Measurements from ENCODE around the gene NDUFB8. TPM values are rescaled to one million over a fixed set of nuclear protein-coding genes. Genes with fewer than 3 reads are reported as not detected.

NDUFB8 gene
- total and polyA plus RNA-seq, 2 experiments from 2014 or later = 296 to 748 TPM

DNA sequence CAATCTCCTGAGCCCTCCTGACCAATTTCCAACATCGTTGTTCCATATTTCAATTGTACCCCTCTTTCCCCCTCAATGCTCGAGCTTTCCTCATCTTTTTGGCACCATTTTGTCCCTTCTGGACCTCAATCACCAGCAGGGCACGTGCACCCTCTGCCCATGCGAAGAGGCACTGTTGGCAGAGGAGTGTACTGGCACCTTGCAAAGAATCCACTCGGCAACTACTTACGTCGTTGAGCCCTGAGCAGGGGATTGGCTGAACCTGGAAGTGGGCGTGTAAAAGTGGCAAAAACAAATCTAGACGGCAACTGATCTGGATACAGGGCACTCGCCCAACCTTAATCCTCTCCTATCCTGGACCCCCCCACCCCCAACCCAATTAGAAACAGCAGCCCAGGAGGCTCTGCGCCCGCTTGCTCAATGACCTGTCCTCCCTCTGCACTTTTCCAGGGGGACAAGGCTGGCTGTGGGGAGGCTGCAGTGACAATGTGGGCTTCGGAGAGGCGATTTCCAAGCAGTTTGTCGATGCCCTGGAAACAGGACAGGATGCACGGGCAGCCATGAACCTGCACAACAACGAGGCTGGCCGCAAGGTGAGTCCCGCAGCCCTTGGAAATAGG is 48.1 kb downstream of the NDUFB8 start:
- DNase-seq (ENCODE audit: low read depth in 1 of 2, low spot score in 1 of 2) = peak; percentile 83 to 87
- H3K27ac ChIP-seq = no peak overlapping the region
- H3K36me3 ChIP-seq = peaks cover 4% of the 10 kb centered on the region
- TF ChIP-seq, protein P1, sequence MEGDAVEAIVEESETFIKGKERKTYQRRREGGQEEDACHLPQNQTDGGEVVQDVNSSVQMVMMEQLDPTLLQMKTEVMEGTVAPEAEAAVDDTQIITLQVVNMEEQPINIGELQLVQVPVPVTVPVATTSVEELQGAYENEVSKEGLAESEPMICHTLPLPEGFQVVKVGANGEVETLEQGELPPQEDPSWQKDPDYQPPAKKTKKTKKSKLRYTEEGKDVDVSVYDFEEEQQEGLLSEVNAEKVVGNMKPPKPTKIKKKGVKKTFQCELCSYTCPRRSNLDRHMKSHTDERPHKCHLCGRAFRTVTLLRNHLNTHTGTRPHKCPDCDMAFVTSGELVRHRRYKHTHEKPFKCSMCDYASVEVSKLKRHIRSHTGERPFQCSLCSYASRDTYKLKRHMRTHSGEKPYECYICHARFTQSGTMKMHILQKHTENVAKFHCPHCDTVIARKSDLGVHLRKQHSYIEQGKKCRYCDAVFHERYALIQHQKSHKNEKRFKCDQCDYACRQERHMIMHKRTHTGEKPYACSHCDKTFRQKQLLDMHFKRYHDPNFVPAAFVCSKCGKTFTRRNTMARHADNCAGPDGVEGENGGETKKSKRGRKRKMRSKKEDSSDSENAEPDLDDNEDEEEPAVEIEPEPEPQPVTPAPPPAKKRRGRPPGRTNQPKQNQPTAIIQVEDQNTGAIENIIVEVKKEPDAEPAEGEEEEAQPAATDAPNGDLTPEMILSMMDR (IDR thresholded peaks at IDR 0.05; ENCODE audit: low read depth, low read length) = no peak
- H3K4me3 ChIP-seq = peak overlapping the region; percentile 34
- H3K9me3 ChIP-seq (ENCODE audit: low read depth) = no peaks in the 10 kb centered on the region
- peaks cover 91% of the 10 kb centered on the region for H3K27me3 ChIP-seq
- peaks cover 3% of the 10 kb centered on the region for H3K4me1 ChIP-seq (ENCODE audit: low read depth)

DNA sequence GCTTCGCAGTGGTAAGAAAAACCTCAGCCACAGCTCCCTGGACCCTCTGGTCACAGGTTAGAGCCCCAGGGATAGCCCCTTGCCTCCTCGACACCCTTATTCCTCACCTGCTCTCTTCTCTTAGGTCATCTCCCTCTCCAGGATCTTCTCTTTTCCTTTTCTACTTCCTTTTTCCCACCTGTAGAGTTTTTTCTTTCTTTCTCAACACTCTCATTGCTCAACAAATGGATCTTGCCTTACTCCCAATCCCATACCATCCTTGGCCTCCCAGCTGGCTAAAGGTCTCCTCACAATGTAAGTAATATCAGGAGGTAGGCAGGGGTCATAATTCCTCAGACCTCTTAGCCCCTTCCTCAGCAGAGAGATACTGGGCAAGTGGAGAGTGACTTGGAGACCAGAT is 49.7 kb downstream of the NDUFB8 start:
- Histone ChIP-seq H3K4me3 (no peak overlapping the region), H3K27me3 (peaks cover 78% of the 10 kb centered on the region)

DNA sequence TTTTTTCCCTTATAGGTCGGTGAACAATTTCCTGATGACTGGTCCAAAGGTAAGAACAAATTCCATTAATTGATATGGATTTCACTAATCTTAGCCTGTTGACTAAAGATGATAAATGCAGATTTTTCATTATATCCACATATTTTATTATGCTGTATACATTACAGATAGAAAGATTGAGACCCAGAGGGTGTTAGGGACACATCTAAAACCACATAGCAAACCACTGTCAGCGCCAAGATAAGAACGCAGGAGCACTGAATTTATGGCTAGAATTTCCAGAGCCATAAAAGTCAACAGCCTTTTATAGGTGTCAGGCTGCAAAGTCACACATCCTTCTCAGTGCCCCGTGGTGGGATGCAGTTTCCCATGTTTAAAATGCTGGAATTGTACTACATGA is 50.6 kb downstream of the NDUFB8 start:
- H3K4me3 ChIP-seq = no peak overlapping the region
- H3K27ac ChIP-seq = no peak overlapping the region
- no peak for DNase-seq (ENCODE audit: low read depth in 1 of 2, low spot score in 1 of 2)
- peaks cover 3% of the 10 kb centered on the region for H3K4me1 ChIP-seq (ENCODE audit: low read depth)
- TF ChIP-seq, protein P1 (IDR thresholded peaks at IDR 0.05; ENCODE audit: low read depth, low read length) = no peak
- H3K36me3 ChIP-seq = no peaks in the 10 kb centered on the region
- no peaks in the 10 kb centered on the region for H3K9me3 ChIP-seq (ENCODE audit: low read depth)
- H3K27me3 ChIP-seq = peaks cover 69% of the 10 kb centered on the region

More for the DNA sequence above, 49.7 kb downstream of the NDUFB8 start:
- Histone ChIP-seq H3K9me3 (ENCODE audit: low read depth) (no peaks in the 10 kb centered on the region), H3K4me1 (ENCODE audit: low read depth) (peaks cover 3% of the 10 kb centered on the region), H3K27ac (no peak overlapping the region), H3K36me3 (peaks cover 3% of the 10 kb centered on the region)
- TF ChIP-seq, protein P1 (IDR thresholded peaks at IDR 0.05; ENCODE audit: low read depth, low read length) = no peak
- DNase-seq (ENCODE audit: low read depth in 1 of 2, low spot score in 1 of 2) = no peak

DNA sequence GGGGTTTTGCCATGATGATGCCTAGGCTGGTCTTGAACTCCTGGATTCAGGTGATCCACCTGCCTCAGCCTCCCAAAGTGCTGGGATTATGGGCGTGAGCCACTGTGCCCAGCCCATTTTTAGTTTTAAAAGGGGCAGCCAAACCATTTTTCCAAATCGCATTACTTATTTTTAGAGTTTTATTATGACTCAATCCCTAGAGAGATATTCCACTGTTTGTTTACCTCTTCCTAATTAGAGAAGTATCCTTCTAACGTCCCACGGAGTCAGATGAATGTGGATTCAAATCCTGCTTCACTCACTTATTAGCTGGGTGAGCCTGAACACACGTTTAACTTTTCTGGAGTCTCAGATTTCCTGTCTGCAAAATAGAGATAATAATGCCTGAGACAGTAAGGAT is 51.7 kb downstream of the NDUFB8 start:
- Histone ChIP-seq H3K9me3 (ENCODE audit: low read depth) (no peaks in the 10 kb centered on the region), H3K4me1 (ENCODE audit: low read depth) (peaks cover 3% of the 10 kb centered on the region), H3K36me3 (no peaks in the 10 kb centered on the region), H3K27me3 (peaks cover 68% of the 10 kb centered on the region), H3K4me3 (no peak overlapping the region), H3K27ac (no peak overlapping the region)
- DNase-seq (ENCODE audit: low read depth in 1 of 2, low spot score in 1 of 2) = no peak
- TF ChIP-seq, protein P1 (IDR thresholded peaks at IDR 0.05; ENCODE audit: low read depth, low read length) = no peak

Other genes starting within 250 kb of the NDUFB8 start
- 14.7 and 22.1 TPM in 2 replicates for gene BLOC1S2, start 243.2 kb downstream of the NDUFB8 start, total RNA-seq
- gene BLOC1S2, start 243.2 kb downstream of the NDUFB8 start, polyA plus RNA-seq = 32.5 and 52.0 TPM in 2 replicates
- gene PKD2L1, start 199.6 kb downstream of the NDUFB8 start, total RNA-seq = not detected in 2 replicates
- not detected in 2 replicates for gene PKD2L1, start 199.6 kb downstream of the NDUFB8 start, polyA plus RNA-seq
- 149 and 275 TPM in 2 replicates for gene SCD, start 182.6 kb downstream of the NDUFB8 start, total RNA-seq
- gene SCD, start 182.6 kb downstream of the NDUFB8 start, polyA plus RNA-seq = 136 and 246 TPM in 2 replicates
- 0.07 TPM in 1 of 2 replicates, not detected in the other for gene WNT8B, start 66.9 kb downstream of the NDUFB8 start, total RNA-seq
- gene WNT8B, start 66.9 kb downstream of the NDUFB8 start, polyA plus RNA-seq = not detected in 2 replicates
- gene SEC31B, start 10.0 kb downstream of the NDUFB8 start, total RNA-seq = 8.0 and 13.2 TPM in 2 replicates
- 15.0 and 23.1 TPM in 2 replicates for gene SEC31B, start 10.0 kb downstream of the NDUFB8 start, polyA plus RNA-seq
- 16.6 and 20.3 TPM in 2 replicates for gene HIF1AN, start 6.1 kb upstream of the NDUFB8 start, total RNA-seq
- gene HIF1AN, start 6.1 kb upstream of the NDUFB8 start, polyA plus RNA-seq = 37.4 and 40.2 TPM in 2 replicates
- not detected in 2 replicates for gene PAX2, start 215.7 kb upstream of the NDUFB8 start, total RNA-seq
- gene PAX2, start 215.7 kb upstream of the NDUFB8 start, polyA plus RNA-seq = not detected in 2 replicates